IPS-NIHi11 (cell line): Measurements from ENCODE around the gene CIT.

Source experiments
- DNase-seq: peaks from one replicate; pipeline ENCODE4 v3.0.0; 2012; ENCODE audit warnings: mixed read lengths, low spot score

Gene CIT

DNA sequence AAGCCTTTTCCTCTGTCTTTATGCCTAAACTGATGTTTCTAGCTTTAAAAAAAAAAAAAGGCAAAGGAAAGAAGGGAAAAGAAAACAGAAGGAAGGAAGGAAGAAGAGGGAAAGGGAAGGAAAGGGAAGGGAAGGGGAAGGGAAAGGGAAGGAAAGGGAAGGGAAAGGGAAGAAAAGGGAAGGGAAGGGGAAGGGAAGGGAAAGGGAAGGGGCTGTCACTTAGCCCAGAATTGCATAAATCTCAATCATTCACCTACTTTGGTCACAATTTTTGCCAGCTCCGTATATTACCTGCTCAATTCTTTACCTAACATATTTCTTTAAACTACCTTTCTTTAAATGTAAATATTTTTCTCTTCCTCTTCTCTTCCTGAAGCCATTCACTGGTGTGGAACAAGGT is 26.8 kb downstream of the CIT start:
- no peak for DNase-seq

DNA sequence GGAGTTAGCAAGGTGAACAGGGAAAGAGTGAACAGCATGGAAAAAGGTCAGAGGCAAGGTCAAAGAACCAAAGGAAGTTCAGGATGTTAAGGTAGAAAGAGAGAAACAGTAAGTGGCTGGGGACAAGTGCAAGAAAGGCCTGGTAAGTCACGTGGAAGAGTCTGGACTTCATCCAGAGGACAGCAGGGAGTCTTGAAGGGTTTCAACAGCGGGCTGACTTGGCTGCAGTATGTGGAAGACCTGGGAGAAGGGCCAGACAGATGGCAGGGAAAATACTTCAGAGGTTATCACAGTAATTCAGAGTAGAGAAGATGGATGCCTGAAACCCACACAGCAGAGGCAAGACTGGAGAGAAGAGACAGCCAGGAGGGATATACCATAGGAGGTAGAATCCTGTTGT is 34.0 kb downstream of the CIT start:
- DNase-seq: peak; percentile 14

DNA sequence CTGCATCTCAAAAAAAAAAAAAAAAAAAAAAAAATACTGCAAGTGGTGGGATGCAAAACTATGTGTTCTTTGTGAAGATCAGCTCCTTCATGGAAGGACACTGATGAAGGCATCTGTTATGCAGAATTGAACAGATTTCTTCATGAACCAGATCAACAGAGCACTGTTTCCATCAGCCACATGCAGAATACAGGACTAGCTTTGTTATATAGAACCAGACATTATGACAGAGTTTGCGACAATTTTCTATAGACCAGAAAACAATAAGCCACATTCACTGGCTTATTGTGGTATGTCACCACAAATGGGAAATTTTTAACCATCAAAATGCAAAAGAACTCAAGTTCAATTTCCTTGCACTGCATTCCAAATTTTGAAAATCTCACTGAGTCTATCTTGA is 34.7 kb downstream of the CIT start:
- DNase-seq: no peak

DNA sequence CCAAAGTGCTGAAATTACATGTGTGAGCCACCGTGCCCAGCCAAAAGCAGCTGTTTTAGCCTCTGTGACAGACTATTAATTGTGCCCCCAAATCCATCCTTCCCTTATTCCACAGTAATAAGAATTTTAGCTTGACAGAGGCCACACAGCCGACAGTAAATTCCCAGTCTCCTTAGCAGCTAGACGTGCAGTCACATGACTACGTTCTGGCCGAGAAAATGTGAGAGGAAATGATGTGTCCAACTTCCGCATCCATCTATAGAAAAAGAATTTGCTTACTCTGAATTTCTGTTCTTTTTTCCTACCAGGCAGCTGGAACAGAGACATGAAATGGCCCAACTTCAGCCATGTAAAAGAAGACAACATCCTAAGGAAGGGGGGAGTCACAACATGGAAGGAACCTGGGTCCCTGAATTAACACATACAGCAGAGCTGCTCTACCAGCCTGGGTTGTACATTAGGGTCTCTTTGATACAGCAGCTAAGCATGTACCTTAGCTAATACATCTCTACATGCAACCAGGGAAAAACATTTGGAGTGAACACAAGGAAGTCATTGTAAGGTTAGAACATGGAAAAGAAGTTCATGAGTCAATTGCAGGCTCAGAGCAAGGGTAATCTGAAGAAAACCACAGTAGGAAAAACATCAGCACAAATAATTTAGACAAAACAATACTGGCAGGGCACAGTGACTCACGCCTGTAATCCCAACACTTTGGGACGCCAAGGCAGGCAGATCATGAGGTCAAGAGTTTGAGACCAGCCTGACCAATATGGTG is 35.5 kb downstream of the CIT start:
- no peak for DNase-seq

GRCh38 chr12:119840582-119840981 is 36.5 kb downstream of the CIT start:
- DNase-seq: no peak

DNA sequence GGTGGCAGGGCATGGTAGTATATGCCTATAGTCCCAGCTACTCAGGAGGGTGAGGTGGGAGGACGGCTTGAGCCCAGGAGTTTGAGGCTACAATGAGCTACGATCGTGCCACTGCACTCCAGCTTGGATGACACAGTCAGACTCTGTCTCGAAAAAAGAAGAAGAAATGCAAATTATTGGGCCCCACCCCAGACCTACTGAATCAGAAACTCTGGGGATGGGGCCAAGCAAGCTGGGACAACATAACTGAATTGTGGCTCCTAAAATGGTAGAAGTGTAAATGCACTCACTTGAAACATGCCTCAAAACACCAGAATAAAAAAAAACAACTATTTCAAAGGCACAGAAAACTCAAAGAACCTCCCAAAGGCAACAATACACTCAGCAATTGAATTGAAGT is 37.0 kb downstream of the CIT start:
- DNase-seq: no peak

GRCh38 chr12:119838826-119839600 is 38.1 kb downstream of the CIT start:
- DNase-seq: no peak

DNA sequence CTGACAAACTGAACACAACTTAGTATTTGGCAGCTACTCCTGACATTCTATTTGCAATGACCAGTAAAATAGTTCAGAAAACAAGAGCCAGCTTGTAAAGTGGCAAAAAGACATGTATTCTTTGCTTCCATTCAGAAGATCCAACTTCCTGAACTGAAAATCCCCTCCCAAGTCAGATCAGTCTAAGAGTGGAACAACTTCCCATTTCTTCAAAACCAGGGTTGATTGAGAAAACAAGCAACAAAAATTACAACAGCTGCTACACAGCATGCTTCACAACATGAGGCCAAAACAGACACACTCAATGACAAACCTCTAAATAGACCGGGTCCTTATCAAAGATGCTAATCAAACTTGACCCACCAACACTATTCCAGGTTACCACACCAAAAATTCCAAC is 40.3 kb downstream of the CIT start:
- DNase-seq: no peak

- peak; percentile 22 for DNase-seq
These were observed 42.1 kb downstream of the CIT start for GRCh38 chr12:119835068-119835467.

DNA sequence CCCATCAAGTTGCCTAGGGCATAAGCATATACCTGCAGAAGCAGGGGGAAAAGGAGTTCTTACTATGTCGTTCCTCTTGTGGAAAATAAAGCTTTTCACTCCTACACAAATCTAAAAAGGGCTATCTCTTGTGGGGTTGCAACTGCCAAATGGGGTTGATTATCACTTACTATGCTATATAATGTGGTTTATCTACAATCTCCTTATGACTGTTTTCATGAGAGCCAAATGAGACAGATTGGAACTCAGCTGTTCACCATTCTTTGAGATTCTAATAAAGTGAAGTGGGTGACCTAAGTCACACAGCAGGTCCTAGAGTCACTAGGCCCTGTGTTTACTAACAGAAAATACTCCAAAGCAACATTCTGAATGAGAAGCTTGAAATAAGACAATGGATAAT is 47.7 kb downstream of the CIT start:
- no peak for DNase-seq

DNA sequence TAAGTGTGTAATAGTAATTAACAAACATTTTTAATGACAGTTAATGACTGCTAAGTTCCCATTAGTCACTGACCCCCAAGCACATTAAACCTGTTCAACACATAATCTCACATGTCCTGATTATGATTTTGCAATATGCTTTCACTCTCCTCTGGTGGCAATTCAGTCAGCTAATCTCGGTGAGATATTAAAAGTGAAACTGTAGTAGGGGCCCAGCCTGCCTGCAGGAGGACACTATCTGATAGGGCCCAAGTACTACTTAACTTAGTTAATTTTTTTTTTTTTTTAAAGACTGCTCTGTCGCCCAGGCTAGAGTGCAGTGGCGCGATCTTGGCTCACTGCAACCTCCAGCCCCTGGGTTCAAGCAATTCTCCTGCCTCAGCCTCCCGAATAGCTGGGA is 48.8 kb downstream of the CIT start:
- no peak for DNase-seq

GRCh38 chr12:119827760-119828159 is 49.4 kb downstream of the CIT start:
- DNase-seq: no peak

GRCh38 chr12:119826661-119827445 is 50.3 kb downstream of the CIT start:
- no peak for DNase-seq

DNA sequence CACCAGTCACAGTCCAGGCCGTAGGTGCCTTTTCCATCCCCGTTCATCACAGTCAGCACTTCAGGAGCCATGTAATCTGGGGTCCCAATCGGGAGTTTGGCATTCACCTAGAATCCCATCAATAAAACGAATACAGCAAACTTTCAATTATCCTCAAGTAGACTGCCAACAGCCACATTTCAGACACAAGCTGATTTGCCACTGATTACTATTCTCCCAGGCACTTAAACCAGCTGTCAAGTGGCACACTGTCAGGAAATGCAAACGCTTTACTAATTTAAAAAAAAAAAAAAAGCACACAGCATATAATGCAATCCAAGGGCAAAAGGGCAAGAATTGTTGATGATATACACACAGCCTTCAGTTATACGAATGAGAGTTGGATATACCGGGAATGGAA is 51.9 kb downstream of the CIT start:
- DNase-seq: no peak

DNA sequence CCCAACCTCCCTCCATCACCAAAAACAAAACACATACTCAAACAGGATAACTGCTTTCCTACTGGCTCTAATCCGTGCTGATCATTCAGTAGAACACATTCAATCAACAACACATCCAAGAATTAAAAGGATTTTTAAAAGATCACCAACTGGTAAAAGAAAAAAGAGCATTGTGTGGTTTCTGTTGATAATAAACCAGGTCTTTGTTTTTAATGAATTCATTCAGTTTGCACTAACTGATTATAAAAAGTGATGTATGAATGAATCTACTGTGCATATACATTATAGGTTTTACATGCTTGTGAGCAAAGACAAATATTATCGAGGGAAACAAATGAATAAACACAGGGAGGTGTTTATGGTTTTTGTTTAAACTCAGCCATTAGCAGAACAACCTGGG is 55.1 kb downstream of the CIT start:
- no peak for DNase-seq

DNA sequence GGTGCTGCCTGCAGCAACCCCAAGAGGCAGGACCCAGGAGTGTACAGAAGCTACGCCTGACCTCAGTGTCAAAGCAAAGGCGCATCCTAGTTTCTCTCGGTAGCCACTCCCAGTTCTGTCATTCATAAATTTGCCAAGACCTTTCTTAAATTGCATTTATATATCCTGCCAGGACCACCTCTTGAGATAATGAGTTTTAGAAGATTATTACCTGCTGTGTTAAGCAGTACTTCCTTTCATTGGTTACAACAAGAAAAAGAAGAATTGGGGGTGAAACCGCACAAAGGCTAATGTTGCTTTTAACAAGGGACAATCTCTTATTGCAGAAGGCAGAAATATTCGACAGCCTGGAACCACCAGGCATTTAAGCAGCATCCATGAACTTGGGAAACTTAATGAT is 57.8 kb downstream of the CIT start:
- DNase-seq: no peak

DNA sequence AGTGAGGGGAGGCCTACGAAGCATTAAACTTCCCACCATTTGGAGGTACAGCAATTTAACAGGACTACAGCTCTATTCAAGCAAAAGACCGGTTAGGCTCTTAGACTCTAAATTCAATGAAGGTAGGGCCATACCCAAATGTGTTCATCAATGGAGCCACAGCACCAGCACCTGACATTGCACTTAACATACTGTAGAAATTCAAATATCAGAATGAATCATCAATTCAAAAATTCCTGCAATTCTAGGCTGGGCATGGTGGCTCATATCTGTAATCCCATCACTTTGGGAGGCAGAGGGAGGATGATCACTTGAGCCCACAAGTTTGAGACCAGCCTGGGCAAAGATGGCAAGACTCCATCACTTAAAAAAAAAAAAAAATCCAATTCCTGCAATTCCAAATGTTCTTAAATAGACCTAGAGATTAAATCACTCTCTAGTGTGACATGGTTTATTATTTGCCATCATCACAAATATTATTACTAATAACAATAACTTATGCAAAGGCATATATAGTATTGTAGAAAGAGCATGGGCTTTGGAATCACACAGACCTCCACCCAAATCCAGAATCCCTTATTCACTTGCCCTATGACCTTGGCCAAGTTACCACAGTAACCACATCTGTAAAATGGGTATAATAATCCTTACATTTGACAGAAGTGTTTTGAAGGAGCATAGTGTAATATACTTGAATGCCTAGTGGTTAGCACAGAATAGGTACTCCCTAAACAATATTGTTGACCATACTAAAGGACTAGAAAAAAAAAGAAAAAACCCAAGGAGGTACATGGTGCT is 59.4 kb downstream of the CIT start:
- DNase-seq: no peak

- no peak for DNase-seq
These were observed 68.1 kb downstream of the CIT start for GRCh38 chr12:119809023-119809422.

DNA sequence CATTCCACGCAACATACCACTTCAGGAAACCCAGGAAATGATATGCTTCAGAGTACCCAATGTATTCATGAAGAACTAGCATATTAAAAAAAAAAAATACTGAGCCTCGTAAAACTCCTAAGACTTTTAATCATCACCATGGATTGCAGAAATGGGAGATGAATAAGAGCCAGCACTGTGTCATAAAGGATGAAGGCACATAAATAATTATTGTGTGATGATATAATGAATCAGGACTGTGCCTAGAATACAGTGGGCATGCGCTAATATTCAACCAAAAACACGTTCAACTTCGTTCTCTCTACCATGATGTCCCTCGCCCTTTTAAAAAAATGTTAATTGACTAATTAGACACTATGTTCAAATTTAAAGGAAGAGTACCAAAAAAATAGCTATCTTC is 68.7 kb downstream of the CIT start:
- no peak for DNase-seq

- DNase-seq: no peak
These were observed 69.7 kb downstream of the CIT start for GRCh38 chr12:119807380-119807779.

DNA sequence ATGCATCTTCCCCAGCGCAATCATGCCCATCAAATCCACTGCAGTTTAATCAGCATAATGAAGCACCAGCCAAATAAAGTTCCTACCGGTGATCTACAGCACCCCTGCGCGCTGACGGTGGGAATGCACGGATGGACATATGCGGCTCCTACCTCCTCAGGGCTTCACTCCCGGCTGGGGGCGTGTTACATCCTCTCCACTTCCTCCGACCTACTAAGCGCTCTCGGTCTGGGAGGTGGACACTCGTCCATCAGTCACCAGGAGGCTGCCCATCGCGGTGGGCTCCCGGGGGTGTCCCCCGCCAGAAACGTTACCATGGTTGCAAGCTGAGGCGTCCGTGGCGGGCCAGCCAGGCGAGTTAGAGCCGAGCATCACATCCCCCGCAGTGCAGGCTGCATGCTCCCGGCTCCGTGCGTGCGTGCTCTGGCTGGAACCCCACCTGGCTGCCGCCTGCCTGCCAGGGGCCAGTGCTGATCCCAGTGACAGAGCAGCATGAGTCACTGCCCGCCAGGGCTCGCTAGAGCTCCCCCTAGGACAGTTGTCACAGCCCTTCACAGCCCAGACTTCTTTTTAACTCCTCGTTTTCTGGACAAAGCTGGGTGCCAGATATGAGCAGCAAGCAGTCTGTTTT is 73.0 kb downstream of the CIT start:
- peak; percentile 86 for DNase-seq

- DNase-seq: peak; percentile 82
These were observed 73.7 kb downstream of the CIT start for GRCh38 chr12:119803381-119803791.
